Measurements from ENCODE around the gene SASH3.

Gene SASH3

DNA sequence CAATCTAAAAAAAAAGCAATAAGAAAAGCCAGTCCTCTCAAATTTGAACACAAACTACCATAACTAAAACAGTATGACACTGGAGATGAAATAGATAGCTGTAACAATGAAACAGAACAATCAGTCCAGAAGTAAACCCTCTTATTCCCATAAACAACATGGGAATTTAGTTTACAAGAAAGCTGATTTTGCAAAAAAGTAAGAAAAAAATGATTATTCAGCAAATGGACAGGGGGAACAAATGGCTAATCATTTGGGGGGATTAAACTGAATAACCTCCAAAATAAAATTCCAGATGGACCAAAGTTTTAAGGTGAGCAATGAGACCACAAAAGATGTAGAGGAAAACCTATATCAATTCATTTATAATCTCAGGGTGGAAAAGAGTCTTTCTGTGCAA is 16.1 kb upstream of the SASH3 start:
- Histone ChIP-seq H3K27me3 (ENCODE audit: low read length) (no peaks in the 10 kb centered on the region), H3K4me3 (ENCODE audit: insufficient read depth, low read length, poor library complexity, severe bottlenecking) (no peak overlapping the region), H3K9me3 (ENCODE audit: insufficient read depth, low read length) (no peaks in the 10 kb centered on the region), H3K36me3 (ENCODE audit: low read length) (no peaks in the 10 kb centered on the region), H3K27ac (ENCODE audit: low read depth, low read length) (no peak overlapping the region), H3K79me2 (ENCODE audit: insufficient read depth, low read length) (no peaks in the 10 kb centered on the region), H3K9ac (ENCODE audit: low read length) (no peak overlapping the region), H3K9me2 (replicated peaks; ENCODE audit: insufficient read depth, low read length) (no peaks in the 10 kb centered on the region), H4K20me1 (ENCODE audit: low read depth, low read length) (no peaks in the 10 kb centered on the region), H2AFZ (ENCODE audit: low read depth, low read length, severe bottlenecking) (no peak overlapping the region), H3F3A (ENCODE audit: insufficient read depth) (no peaks in the 10 kb centered on the region), H3K4me2 (ENCODE audit: low read depth, low read length, poor library complexity, severe bottlenecking) (no peak overlapping the region)
- TF ChIP-seq CTCF (IDR thresholded peaks at IDR 0.05; ENCODE audit: insufficient read depth, low read length, poor library complexity, severe bottlenecking) (no peak), EZH2phosphoT487 (conservative IDR thresholded peaks at IDR 0.05; ENCODE audit: low read length) (no peak)

- no peak for TF ChIP-seq EZH2phosphoT487 (conservative IDR thresholded peaks at IDR 0.05; ENCODE audit: low read length)
- no peak for TF ChIP-seq CTCF (IDR thresholded peaks at IDR 0.05; ENCODE audit: insufficient read depth, low read length, poor library complexity, severe bottlenecking)
- no peak overlapping the region for H3K4me3 ChIP-seq (ENCODE audit: insufficient read depth, low read length, poor library complexity, severe bottlenecking)
- H3K36me3 ChIP-seq (ENCODE audit: low read length): no peaks in the 10 kb centered on the region
- no peaks in the 10 kb centered on the region for H3K9me3 ChIP-seq (ENCODE audit: insufficient read depth, low read length)
- peak overlapping the region; percentile 95 for H3K27ac ChIP-seq (ENCODE audit: low read depth, low read length)
- no peak overlapping the region for H2AFZ ChIP-seq (ENCODE audit: low read depth, low read length, severe bottlenecking)
- no peaks in the 10 kb centered on the region for H4K20me1 ChIP-seq (ENCODE audit: low read depth, low read length)
- H3K4me2 ChIP-seq (ENCODE audit: low read depth, low read length, poor library complexity, severe bottlenecking): no peak overlapping the region
- no peaks in the 10 kb centered on the region for H3K79me2 ChIP-seq (ENCODE audit: insufficient read depth, low read length)
- no peaks in the 10 kb centered on the region for H3K9me2 ChIP-seq (replicated peaks; ENCODE audit: insufficient read depth, low read length)
- no peaks in the 10 kb centered on the region for H3K27me3 ChIP-seq (ENCODE audit: low read length)
- peaks cover 13% of the 10 kb centered on the region; the same call in 1 of the 2 replicates for H3F3A ChIP-seq (ENCODE audit: insufficient read depth)
- H3K9ac ChIP-seq (ENCODE audit: low read length): peak overlapping the region; percentile 56
Observed at GRCh38 chrX:129768186-129768585, 11.6 kb upstream of the SASH3 start.

- Histone ChIP-seq H3F3A (ENCODE audit: insufficient read depth) (peaks cover 13% of the 10 kb centered on the region; the same call in 1 of the 2 replicates), H3K79me2 (ENCODE audit: insufficient read depth, low read length) (no peaks in the 10 kb centered on the region), H3K9me3 (ENCODE audit: insufficient read depth, low read length) (no peaks in the 10 kb centered on the region), H3K36me3 (ENCODE audit: low read length) (no peaks in the 10 kb centered on the region), H3K4me3 (ENCODE audit: insufficient read depth, low read length, poor library complexity, severe bottlenecking) (peak overlapping the region; percentile 13), H2AFZ (ENCODE audit: low read depth, low read length, severe bottlenecking) (no peak overlapping the region), H3K27me3 (ENCODE audit: low read length) (no peaks in the 10 kb centered on the region), H3K4me2 (ENCODE audit: low read depth, low read length, poor library complexity, severe bottlenecking) (peak overlapping the region; percentile 60), H4K20me1 (ENCODE audit: low read depth, low read length) (no peaks in the 10 kb centered on the region), H3K9ac (ENCODE audit: low read length) (peak overlapping the region; percentile 56), H3K9me2 (replicated peaks; ENCODE audit: insufficient read depth, low read length) (no peaks in the 10 kb centered on the region), H3K27ac (ENCODE audit: low read depth, low read length) (peak overlapping the region; percentile 95)
- no peak for TF ChIP-seq CTCF (IDR thresholded peaks at IDR 0.05; ENCODE audit: insufficient read depth, low read length, poor library complexity, severe bottlenecking)
- TF ChIP-seq EZH2phosphoT487 (conservative IDR thresholded peaks at IDR 0.05; ENCODE audit: low read length): no peak
Observed at GRCh38 chrX:129768586-129769466, 10.9 kb upstream of the SASH3 start.
